Brain microvascular endothelial cell (primary cell): ENCODE measurements around the gene KCNA10.

ENCODE experiments used
- DNase-seq: peaks from one replicate; pipeline ENCODE4 v3.0.0-alpha.2; 2020
- H3K27ac ChIP-seq: fragments of 250-450 bp; sonication (Bioruptor Pico); 2 replicates; pipeline ENCODE4 v1.5.1; 2020; ENCODE audit warnings: mild to moderate bottlenecking, moderate library complexity
- H3K27me3 ChIP-seq: fragments of 250-450 bp; sonication (Bioruptor Pico); replicated peaks from 2 replicates; pipeline ENCODE4 v1.5.1; 2020; ENCODE audit warnings: mild to moderate bottlenecking
- H3K36me3 ChIP-seq: fragments of 250-450 bp; sonication (Bioruptor Pico); replicated peaks from 2 replicates; pipeline ENCODE4 v1.5.1; 2020; ENCODE audit warnings: mild to moderate bottlenecking
- H3K4me3 ChIP-seq: 2 replicates; pipeline ENCODE4 v1.5.1; 2011; ENCODE audit warnings: low read depth, mild to moderate bottlenecking, control low read depth, low read length, moderate library complexity
- in situ Hi-C: cut with HindIII; loops from 2 replicates; pipeline ENCODE4 v1.10.0; 2017; ENCODE audit warnings: low sequenced_read_pairs, low pct_ligation_motif_present
- TF ChIP-seq, protein P1 (sequence below): IDR thresholded peaks from 2 replicates; pipeline ENCODE4 v1.5.1; 2011; ENCODE audit warnings: low read depth, mild to moderate bottlenecking, moderate library complexity, low read length, control low read depth, inconsistent platforms; ENCODE audit errors: missing control alignments

KCNA10 gene

GRCh38 chr1:110490791-110491451 is 28.1 kb downstream of the KCNA10 start:
- in situ Hi-C loops = no loop called here
- DNase-seq = no peak
- Histone ChIP-seq H3K36me3 (no peaks in the 10 kb centered on the region), H3K27me3 (no peaks in the 10 kb centered on the region), H3K4me3 (no peak overlapping the region), H3K27ac (no peak overlapping the region)
- TF ChIP-seq, protein P1, sequence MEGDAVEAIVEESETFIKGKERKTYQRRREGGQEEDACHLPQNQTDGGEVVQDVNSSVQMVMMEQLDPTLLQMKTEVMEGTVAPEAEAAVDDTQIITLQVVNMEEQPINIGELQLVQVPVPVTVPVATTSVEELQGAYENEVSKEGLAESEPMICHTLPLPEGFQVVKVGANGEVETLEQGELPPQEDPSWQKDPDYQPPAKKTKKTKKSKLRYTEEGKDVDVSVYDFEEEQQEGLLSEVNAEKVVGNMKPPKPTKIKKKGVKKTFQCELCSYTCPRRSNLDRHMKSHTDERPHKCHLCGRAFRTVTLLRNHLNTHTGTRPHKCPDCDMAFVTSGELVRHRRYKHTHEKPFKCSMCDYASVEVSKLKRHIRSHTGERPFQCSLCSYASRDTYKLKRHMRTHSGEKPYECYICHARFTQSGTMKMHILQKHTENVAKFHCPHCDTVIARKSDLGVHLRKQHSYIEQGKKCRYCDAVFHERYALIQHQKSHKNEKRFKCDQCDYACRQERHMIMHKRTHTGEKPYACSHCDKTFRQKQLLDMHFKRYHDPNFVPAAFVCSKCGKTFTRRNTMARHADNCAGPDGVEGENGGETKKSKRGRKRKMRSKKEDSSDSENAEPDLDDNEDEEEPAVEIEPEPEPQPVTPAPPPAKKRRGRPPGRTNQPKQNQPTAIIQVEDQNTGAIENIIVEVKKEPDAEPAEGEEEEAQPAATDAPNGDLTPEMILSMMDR = no peak

- Histone ChIP-seq H3K27me3 (no peaks in the 10 kb centered on the region), H3K27ac (no peak overlapping the region), H3K4me3 (no peak overlapping the region), H3K36me3 (no peaks in the 10 kb centered on the region)
- in situ Hi-C loops = no loop called here
- TF ChIP-seq, protein P1 = no peak
- DNase-seq = no peak
These were observed 28.9 kb downstream of the KCNA10 start for GRCh38 chr1:110489973-110490542.

DNA sequence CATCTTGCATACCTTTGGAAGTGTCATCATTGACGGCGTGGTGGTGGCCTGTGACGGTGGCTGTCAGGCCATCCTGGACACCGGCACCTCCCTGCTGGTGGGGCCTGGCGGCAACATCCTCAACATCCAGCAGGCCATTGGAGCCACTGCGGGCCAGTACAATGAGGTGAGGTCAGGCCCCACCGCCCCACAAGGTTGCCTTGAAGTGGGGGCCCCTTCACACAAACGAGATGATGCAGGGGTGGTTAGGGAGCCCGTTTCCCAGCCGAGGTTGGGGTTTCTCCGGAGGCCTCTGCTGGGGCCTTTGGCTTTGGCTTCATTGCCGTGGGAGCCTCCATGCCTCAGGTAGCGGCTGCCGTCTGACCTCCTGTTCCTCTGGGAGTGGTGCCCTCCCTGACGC is 29.6 kb downstream of the KCNA10 start:
- H3K36me3 ChIP-seq = no peaks in the 10 kb centered on the region
- TF ChIP-seq, protein P1 = no peak
- no peaks in the 10 kb centered on the region for H3K27me3 ChIP-seq
- in situ Hi-C loops = no loop called here
- DNase-seq = no peak
- no peak overlapping the region for H3K4me3 ChIP-seq
- H3K27ac ChIP-seq = no peak overlapping the region

DNA sequence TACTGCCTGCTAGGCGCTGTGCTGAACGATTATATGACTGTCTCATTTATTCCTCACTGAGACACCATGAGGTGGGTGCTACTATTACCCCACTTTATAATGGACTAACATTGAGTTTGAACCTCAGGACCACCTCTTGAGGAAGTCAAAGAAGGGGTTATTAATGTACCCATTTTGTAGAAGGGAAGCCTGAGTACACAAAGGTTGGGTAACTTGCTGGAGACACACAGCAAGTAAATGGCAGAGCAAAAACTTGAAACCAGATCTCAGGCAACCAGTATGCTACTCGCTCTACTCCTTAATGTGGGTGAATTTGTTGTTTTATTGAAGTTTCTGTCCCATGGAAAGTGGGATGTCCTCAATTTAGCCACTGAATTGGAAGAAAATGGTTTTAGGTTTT is 30.1 kb downstream of the KCNA10 start:
- H3K27ac ChIP-seq = no peak overlapping the region
- DNase-seq = no peak
- no peak overlapping the region for H3K4me3 ChIP-seq
- no peaks in the 10 kb centered on the region for H3K27me3 ChIP-seq
- in situ Hi-C loops = no loop called here
- TF ChIP-seq, protein P1 = no peak
- H3K36me3 ChIP-seq = no peaks in the 10 kb centered on the region

GRCh38 chr1:110488161-110488560 is 30.8 kb downstream of the KCNA10 start:
- H3K27ac ChIP-seq = no peak overlapping the region
- no peak for DNase-seq
- no peaks in the 10 kb centered on the region for H3K36me3 ChIP-seq
- no peaks in the 10 kb centered on the region for H3K27me3 ChIP-seq
- in situ Hi-C loops = no loop called here
- no peak overlapping the region for H3K4me3 ChIP-seq
- TF ChIP-seq, protein P1 = no peak

GRCh38 chr1:110487726-110488125 is 31.2 kb downstream of the KCNA10 start:
- no peak overlapping the region for H3K4me3 ChIP-seq
- H3K27ac ChIP-seq = no peak overlapping the region
- in situ Hi-C loops = no loop called here
- no peaks in the 10 kb centered on the region for H3K36me3 ChIP-seq
- H3K27me3 ChIP-seq = no peaks in the 10 kb centered on the region
- TF ChIP-seq, protein P1 = no peak
- DNase-seq = no peak
